ENCODE results near the gene PLCL2.
A peak's percentile ranks its signal among the peaks of the same experiment; 100 is the strongest.
"Not testable (repeated sequence)": the region's sequence is repeated elsewhere in the genome, so short reads cannot be mapped to it uniquely, and the experiment has no call there.

PLCL2 gene

GRCh38 chr3:16940769-16941700 lies 56.3 kb downstream of the PLCL2 start:
- DNase-seq (ENCODE audit: low spot score in 2 of 2), result no peak
- peak overlapping the region; percentile 2 for H3K27ac Mint-ChIP-seq
- ATAC-seq, result peak; percentile 46
- H3K36me3 Mint-ChIP-seq, result no peaks in the 10 kb centered on the region
- H3K9me3 Mint-ChIP-seq, result no peaks in the 10 kb centered on the region
- H3K4me1 Mint-ChIP-seq, result peaks cover 62% of the 10 kb centered on the region
- no peak overlapping the region for H3K4me3 Mint-ChIP-seq

- peaks cover 53% of the 10 kb centered on the region for H3K4me1 Mint-ChIP-seq
- peak overlapping the region; percentile 50 for H3K27ac Mint-ChIP-seq
- H3K9me3 Mint-ChIP-seq, result no peaks in the 10 kb centered on the region
- DNase-seq (ENCODE audit: low spot score in 2 of 2) (no peak), ATAC-seq (no peak)
- no peak overlapping the region for H3K4me3 Mint-ChIP-seq
- no peaks in the 10 kb centered on the region for H3K36me3 Mint-ChIP-seq
Measured at GRCh38 chr3:16942955-16943354, 58.2 kb downstream of the PLCL2 start.

GRCh38 chr3:16943857-16944256 lies 59.1 kb downstream of the PLCL2 start:
- DNase-seq (ENCODE audit: low spot score in 2 of 2) (no peak), ATAC-seq (no peak)
- Mint-ChIP-seq H3K27ac (no peak overlapping the region), H3K36me3 (no peaks in the 10 kb centered on the region), H3K4me1 (peaks cover 60% of the 10 kb centered on the region), H3K4me3 (no peak overlapping the region), H3K9me3 (no peaks in the 10 kb centered on the region)

- no peaks in the 10 kb centered on the region for H3K36me3 Mint-ChIP-seq
- DNase-seq (ENCODE audit: low spot score in 2 of 2), result no peak
- ATAC-seq, result no peak
- no peak overlapping the region for H3K4me3 Mint-ChIP-seq
- no peaks in the 10 kb centered on the region for H3K9me3 Mint-ChIP-seq
- peaks cover 60% of the 10 kb centered on the region for H3K4me1 Mint-ChIP-seq
- H3K27ac Mint-ChIP-seq, result no peak overlapping the region
Measured at GRCh38 chr3:16944356-16944755, 59.6 kb downstream of the PLCL2 start.

GRCh38 chr3:16945330-16945729 lies 60.6 kb downstream of the PLCL2 start:
- no peaks in the 10 kb centered on the region for H3K36me3 Mint-ChIP-seq
- DNase-seq (ENCODE audit: low spot score in 2 of 2), result no peak
- H3K27ac Mint-ChIP-seq, result no peak overlapping the region
- H3K4me3 Mint-ChIP-seq, result no peak overlapping the region
- no peak for ATAC-seq
- peaks cover 60% of the 10 kb centered on the region for H3K4me1 Mint-ChIP-seq
- H3K9me3 Mint-ChIP-seq, result no peaks in the 10 kb centered on the region

GRCh38 chr3:16950282-16950681 lies 65.5 kb downstream of the PLCL2 start:
- no peak overlapping the region for H3K4me3 Mint-ChIP-seq
- H3K4me1 Mint-ChIP-seq, result peaks cover 50% of the 10 kb centered on the region

GRCh38 chr3:16950845-16951244 lies 66.1 kb downstream of the PLCL2 start:
- DNase-seq (ENCODE audit: low spot score in 2 of 2) (no peak), ATAC-seq (no peak)
- Mint-ChIP-seq H3K27ac (peak overlapping the region; percentile 4), H3K4me3 (no peak overlapping the region), H3K4me1 (peaks cover 44% of the 10 kb centered on the region), H3K36me3 (no peaks in the 10 kb centered on the region), H3K9me3 (no peaks in the 10 kb centered on the region)

More at GRCh38 chr3:16950282-16950681, 65.5 kb downstream of the PLCL2 start:
- ATAC-seq, result no peak
- no peak for DNase-seq (ENCODE audit: low spot score in 2 of 2)
- Mint-ChIP-seq H3K36me3 (no peaks in the 10 kb centered on the region), H3K27ac (peak overlapping the region; percentile 4), H3K9me3 (no peaks in the 10 kb centered on the region)

- DNase-seq (ENCODE audit: low spot score in 2 of 2); H3K36me3 Mint-ChIP-seq; H3K4me3 Mint-ChIP-seq; ATAC-seq; H3K27ac Mint-ChIP-seq; H3K9me3 Mint-ChIP-seq: not testable (repeated sequence)
- H3K4me1 Mint-ChIP-seq, result peaks cover 37% of the 10 kb centered on the region
Measured at GRCh38 chr3:16957852-16958251, 73.1 kb downstream of the PLCL2 start.

GRCh38 chr3:16960125-16960524 lies 75.4 kb downstream of the PLCL2 start:
- ATAC-seq (no peak), DNase-seq (ENCODE audit: low spot score in 2 of 2) (no peak)
- Mint-ChIP-seq H3K9me3 (no peaks in the 10 kb centered on the region), H3K4me1 (peaks cover 37% of the 10 kb centered on the region), H3K36me3 (no peaks in the 10 kb centered on the region), H3K27ac (no peak overlapping the region), H3K4me3 (no peak overlapping the region)

- H3K4me1 Mint-ChIP-seq, result peaks cover 34% of the 10 kb centered on the region
- H3K27ac Mint-ChIP-seq, result peak overlapping the region; percentile 16
- no peak overlapping the region for H3K4me3 Mint-ChIP-seq
- H3K36me3 Mint-ChIP-seq, result no peaks in the 10 kb centered on the region
- H3K9me3 Mint-ChIP-seq, result no peaks in the 10 kb centered on the region
- DNase-seq (ENCODE audit: low spot score in 2 of 2) (no peak), ATAC-seq (no peak)
Measured at GRCh38 chr3:16961621-16962205, 77.0 kb downstream of the PLCL2 start.

GRCh38 chr3:16975083-16975482 lies 90.3 kb downstream of the PLCL2 start:
- ATAC-seq (no peak), DNase-seq (ENCODE audit: low spot score in 2 of 2) (no peak)
- Mint-ChIP-seq H3K4me3 (no peak overlapping the region), H3K27ac (peak overlapping the region; percentile 26), H3K4me1 (peaks cover 45% of the 10 kb centered on the region), H3K36me3 (no peaks in the 10 kb centered on the region), H3K9me3 (peaks cover 6% of the 10 kb centered on the region)

- peak overlapping the region; percentile 53 for H3K27ac Mint-ChIP-seq
- no peak for DNase-seq (ENCODE audit: low spot score in 2 of 2)
- H3K9me3 Mint-ChIP-seq, result peaks cover 6% of the 10 kb centered on the region
- no peak overlapping the region for H3K4me3 Mint-ChIP-seq
- ATAC-seq, result peak; percentile 51
- peaks cover 42% of the 10 kb centered on the region for H3K4me1 Mint-ChIP-seq
- H3K36me3 Mint-ChIP-seq, result no peaks in the 10 kb centered on the region
Measured at GRCh38 chr3:16978234-16978920, 93.6 kb downstream of the PLCL2 start.

- Mint-ChIP-seq H3K36me3 (no peaks in the 10 kb centered on the region), H3K4me1 (peaks cover 36% of the 10 kb centered on the region), H3K27ac (no peak overlapping the region), H3K4me3 (no peak overlapping the region), H3K9me3 (peaks cover 3% of the 10 kb centered on the region)
- DNase-seq (ENCODE audit: low spot score in 2 of 2) (no peak), ATAC-seq (no peak)
Measured at GRCh38 chr3:16978921-16979271, 94.1 kb downstream of the PLCL2 start.

- DNase-seq (ENCODE audit: low spot score in 2 of 2); ATAC-seq; H3K36me3 Mint-ChIP-seq; H3K4me3 Mint-ChIP-seq; H3K27ac Mint-ChIP-seq; H3K9me3 Mint-ChIP-seq: not testable (repeated sequence)
- peaks cover 27% of the 10 kb centered on the region for H3K4me1 Mint-ChIP-seq
Measured at GRCh38 chr3:16979769-16980515, 95.2 kb downstream of the PLCL2 start.

GRCh38 chr3:16980526-16980925 lies 95.8 kb downstream of the PLCL2 start:
- not testable (repeated sequence) for ATAC-seq; H3K4me3 Mint-ChIP-seq; H3K36me3 Mint-ChIP-seq; H3K9me3 Mint-ChIP-seq; DNase-seq (ENCODE audit: low spot score in 2 of 2); H3K27ac Mint-ChIP-seq
- H3K4me1 Mint-ChIP-seq, result peaks cover 23% of the 10 kb centered on the region
